Measurements from ENCODE around the gene SH3BP5L.

Gene SH3BP5L

GRCh38 chr1:248825136-248825535 lies 579 bp downstream of the SH3BP5L start:
- DNase-seq: peak; percentile 60

- DNase-seq: peak; percentile 61
Observed at GRCh38 chr1:248824701-248825100, 1.0 kb downstream of the SH3BP5L start.

- peak; percentile 53 for DNase-seq
Observed at GRCh38 chr1:248824301-248824700, 1.4 kb downstream of the SH3BP5L start.

GRCh38 chr1:248823517-248824001 lies 2.2 kb downstream of the SH3BP5L start:
- peak; percentile 17 for DNase-seq

- DNase-seq: peak; percentile 60
Observed at GRCh38 chr1:248822148-248823032, 3.3 kb downstream of the SH3BP5L start.

- DNase-seq: peak; percentile 51
Observed at GRCh38 chr1:248821641-248822040, 4.1 kb downstream of the SH3BP5L start.

GRCh38 chr1:248821101-248821500 lies 4.6 kb downstream of the SH3BP5L start:
- peak; percentile 42 for DNase-seq

GRCh38 chr1:248820041-248820585 lies 5.6 kb downstream of the SH3BP5L start:
- peak; percentile 25 for DNase-seq

GRCh38 chr1:248818505-248819374 lies 7.0 kb downstream of the SH3BP5L start:
- DNase-seq: peak; percentile 59

- no peak for DNase-seq
Observed at GRCh38 chr1:248817065-248817464, 8.7 kb downstream of the SH3BP5L start.

GRCh38 chr1:248816042-248816851 lies 9.5 kb downstream of the SH3BP5L start:
- DNase-seq: peak; percentile 55

GRCh38 chr1:248815407-248816034 lies 10.2 kb downstream of the SH3BP5L start:
- peak; percentile 9 for DNase-seq

GRCh38 chr1:248814351-248814750 lies 11.4 kb downstream of the SH3BP5L start:
- DNase-seq: peak; percentile 47

GRCh38 chr1:248813546-248813945 lies 12.2 kb downstream of the SH3BP5L start:
- DNase-seq: peak; percentile 38

GRCh38 chr1:248812736-248813425 lies 12.8 kb downstream of the SH3BP5L start:
- peak; percentile 52 for DNase-seq

GRCh38 chr1:248811514-248812490 lies 13.9 kb downstream of the SH3BP5L start:
- peak; percentile 58 for DNase-seq

- peak; percentile 56 for DNase-seq
Observed at GRCh38 chr1:248810727-248811513, 14.8 kb downstream of the SH3BP5L start.

- peak; percentile 60 for DNase-seq
Observed at GRCh38 chr1:248810000-248810726, 15.6 kb downstream of the SH3BP5L start.

Data from activated effector memory CD4-positive, alpha-beta T cell treated with anti-CD3 and anti-CD28 coated beads, Interleukin-2, amount 50 U/mL, for 16 hours (primary cell).